Tibial artery (tissue), 4 donors: ENCODE results near the gene ANKRD35.

Experiments
- DNase-seq, 2 donors: peaks; one replicate each; pipeline ENCODE4 v3.0.0-alpha.2; 2019
- H3K27ac ChIP-seq, 2 donors: fragments of 200-600 bp; sonication (generic) in 1 of 2; 1 replicate in 1 of 2; 2 replicates in 1 of 2; pipeline ENCODE4 v1.5.1; 2018 to 2019; ENCODE audit warnings: mild to moderate bottlenecking in 1 of 2
- H3K27me3 ChIP-seq, 2 donors: fragments of 200-600 bp; sonication (generic) in 1 of 2; one replicate each; pipeline versions ENCODE4 v1.5.1 to v1.6.0; 2016 to 2019
- H3K36me3 ChIP-seq, 3 donors: fragments of 200-600 bp; sonication (generic) in 2 of 3; one replicate each; pipeline ENCODE4 v1.5.1; 2016 to 2019; ENCODE audit warnings: mild to moderate bottlenecking in 2 of 3
- H3K4me1 ChIP-seq, 4 donors: fragments of 200-600 bp; sonication (generic) in 2 of 4; 1 replicate in 3 of 4; 2 replicates in 1 of 4; pipeline ENCODE4 v1.5.1; 2016 to 2019
- H3K4me3 ChIP-seq, 2 donors: fragments of 200-600 bp; sonication (generic) in 1 of 2; 1 replicate in 1 of 2; 2 replicates in 1 of 2; pipeline ENCODE4 v1.5.1; 2018 to 2019; ENCODE audit warnings: mild to moderate bottlenecking in 2 of 2
- H3K9me3 ChIP-seq, 3 donors: fragments of 200-600 bp; sonication (generic) in 1 of 3; one replicate each; pipeline ENCODE4 v1.5.1; 2016 to 2019
- intact Hi-C: fragments of 100-400 bp; cut with DNase I; formaldehyde crosslinking; loops from one replicate; pipeline ENCODE4 v1.15.0; 2023; ENCODE audit warnings: low total_unique reads
- TF ChIP-seq, protein P1 (sequence below), 2 experiments: fragments of 200-600 bp in 1 of 2; fragments of 450-650 bp in 1 of 2; IDR thresholded peaks; one replicate each; pipeline ENCODE4 v1.5.1; 2017 to 2019; ENCODE audit warnings: antibody characterized with exemption in 2 of 2, mild to moderate bottlenecking in 1 of 2, moderate library complexity in 1 of 2

The ANKRD35 gene

DNA sequence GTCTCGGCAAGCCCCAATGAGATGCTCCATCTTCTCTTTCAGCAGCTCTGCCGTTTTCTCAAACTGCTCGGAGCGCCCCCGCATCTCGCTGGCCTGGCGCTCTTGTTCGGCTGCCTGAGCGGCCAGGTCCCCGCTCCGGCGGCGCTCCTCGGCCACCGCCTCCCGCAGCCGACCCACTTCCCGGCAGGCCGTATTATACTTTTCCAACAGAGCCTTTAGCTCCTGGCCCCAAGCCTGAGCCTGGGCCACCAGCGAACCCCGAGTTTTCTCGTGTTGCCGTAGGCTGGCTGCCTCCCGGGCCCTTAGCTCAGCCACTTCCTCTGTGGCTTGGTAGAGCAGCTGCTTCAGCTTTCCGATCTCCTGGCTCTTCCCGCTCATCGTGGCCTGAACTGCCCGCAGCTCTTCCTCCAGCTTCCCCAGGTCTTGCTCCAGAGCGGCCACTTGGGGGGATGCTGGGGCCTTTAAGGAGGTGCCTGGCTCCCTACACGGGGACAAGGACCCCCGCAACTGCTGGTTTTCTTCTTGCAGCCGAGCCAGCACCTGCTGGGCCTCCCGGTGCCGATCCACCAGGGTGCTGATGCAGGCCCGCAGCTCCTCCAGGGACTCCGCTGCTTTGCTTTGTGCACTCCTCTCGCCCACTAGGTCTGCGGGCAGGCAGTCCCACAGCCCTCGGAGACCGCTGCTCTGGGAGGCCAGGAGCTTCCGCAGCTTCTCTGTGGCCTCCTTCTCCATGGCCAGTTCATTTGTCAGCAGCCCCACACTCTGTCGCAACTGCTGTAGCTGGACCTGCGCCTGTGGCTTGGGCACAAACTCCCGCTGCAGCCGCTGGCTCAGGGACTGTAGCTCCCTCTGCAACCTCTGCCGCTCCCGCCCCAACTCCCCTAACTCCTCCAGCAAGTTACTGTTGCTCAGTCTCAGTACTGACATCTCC, 13.4 kb downstream of the ANKRD35 start:
- intact Hi-C loops, result no loop called here
- H3K9me3 ChIP-seq, result no peaks in the 10 kb centered on the region
- H3K27me3 ChIP-seq, result no peaks in the 10 kb centered on the region
- H3K27ac ChIP-seq, result peak overlapping the region; percentile 82 to 85
- H3K36me3 ChIP-seq, result peaks cover 0 to 7% (median 0%) of the 10 kb centered on the region in 3 donors
- peaks cover 0 to 24% (median 7%) of the 10 kb centered on the region in 4 donors for H3K4me1 ChIP-seq
- peak; percentile 80 to 86 for DNase-seq
- H3K4me3 ChIP-seq, result peak overlapping the region; percentile 56 to 61
- TF ChIP-seq, protein P1, sequence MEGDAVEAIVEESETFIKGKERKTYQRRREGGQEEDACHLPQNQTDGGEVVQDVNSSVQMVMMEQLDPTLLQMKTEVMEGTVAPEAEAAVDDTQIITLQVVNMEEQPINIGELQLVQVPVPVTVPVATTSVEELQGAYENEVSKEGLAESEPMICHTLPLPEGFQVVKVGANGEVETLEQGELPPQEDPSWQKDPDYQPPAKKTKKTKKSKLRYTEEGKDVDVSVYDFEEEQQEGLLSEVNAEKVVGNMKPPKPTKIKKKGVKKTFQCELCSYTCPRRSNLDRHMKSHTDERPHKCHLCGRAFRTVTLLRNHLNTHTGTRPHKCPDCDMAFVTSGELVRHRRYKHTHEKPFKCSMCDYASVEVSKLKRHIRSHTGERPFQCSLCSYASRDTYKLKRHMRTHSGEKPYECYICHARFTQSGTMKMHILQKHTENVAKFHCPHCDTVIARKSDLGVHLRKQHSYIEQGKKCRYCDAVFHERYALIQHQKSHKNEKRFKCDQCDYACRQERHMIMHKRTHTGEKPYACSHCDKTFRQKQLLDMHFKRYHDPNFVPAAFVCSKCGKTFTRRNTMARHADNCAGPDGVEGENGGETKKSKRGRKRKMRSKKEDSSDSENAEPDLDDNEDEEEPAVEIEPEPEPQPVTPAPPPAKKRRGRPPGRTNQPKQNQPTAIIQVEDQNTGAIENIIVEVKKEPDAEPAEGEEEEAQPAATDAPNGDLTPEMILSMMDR (IDR thresholded peaks at IDR 0.05), result no peak

DNA sequence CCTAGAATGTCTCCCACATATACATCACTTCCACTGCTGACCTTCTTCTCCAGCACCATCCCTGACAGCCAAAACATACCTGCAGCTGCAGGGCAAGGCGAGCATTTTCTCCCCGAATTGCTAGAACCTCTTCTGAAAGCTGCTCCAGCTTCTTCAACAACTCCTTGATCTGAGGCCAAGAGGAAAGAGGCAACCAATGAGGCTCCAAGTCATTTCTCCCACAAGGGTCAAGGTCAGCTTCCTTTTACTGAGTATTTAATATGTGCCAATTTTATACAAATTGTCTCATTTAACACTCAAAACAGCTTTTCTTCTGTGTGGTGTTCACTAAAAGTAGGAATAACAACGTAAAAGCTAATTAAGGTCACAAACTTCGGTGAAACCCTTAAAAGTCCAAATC, 17.4 kb downstream of the ANKRD35 start:
- peak in 1 of 2 donors; percentile 24 for DNase-seq
- intact Hi-C loops, result no loop called here
- Histone ChIP-seq H3K4me3 (no peak overlapping the region), H3K9me3 (no peaks in the 10 kb centered on the region), H3K36me3 (peaks cover 0 to 32% (median 6%) of the 10 kb centered on the region in 3 donors), H3K4me1 (peaks cover 0 to 24% (median 6%) of the 10 kb centered on the region in 4 donors), H3K27me3 (no peaks in the 10 kb centered on the region), H3K27ac (no peak overlapping the region)
- TF ChIP-seq, protein P1 (IDR thresholded peaks at IDR 0.05), result no peak

DNA sequence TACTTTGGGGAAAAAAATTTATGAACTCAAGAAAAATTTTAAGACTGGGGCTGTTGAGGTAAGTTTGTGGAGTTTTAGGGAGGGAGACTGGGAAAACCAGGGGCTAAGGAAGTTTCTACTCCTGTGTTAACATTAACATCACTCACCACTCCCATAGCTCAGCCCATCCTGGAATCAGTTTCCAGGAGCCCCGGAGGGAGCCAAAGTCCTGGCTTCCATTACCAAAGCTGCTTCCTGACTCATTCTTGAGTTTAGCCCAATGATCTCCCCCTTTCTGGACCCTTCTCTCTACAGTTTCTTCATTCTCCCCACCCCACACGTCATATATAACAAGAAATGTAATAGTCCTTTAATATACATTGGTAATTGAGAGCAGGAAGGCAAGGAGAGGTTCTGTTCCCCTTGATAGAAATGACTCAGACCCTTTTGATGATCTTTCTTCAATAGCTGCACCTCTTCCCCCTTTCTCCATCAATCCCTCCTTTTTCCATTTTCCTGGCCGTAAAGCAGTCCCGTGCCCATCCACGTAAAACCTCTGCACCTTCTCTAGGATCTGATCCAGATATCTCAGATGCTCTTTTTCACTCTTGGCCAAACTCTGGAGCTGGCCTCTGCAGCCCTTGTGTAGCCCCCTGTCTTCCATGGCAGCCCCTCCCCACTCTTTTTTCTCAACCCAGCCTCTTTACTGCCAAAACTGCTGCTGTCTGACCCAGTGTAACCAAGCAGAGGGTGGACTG, 22.2 kb downstream of the ANKRD35 start:
- TF ChIP-seq, protein P1 (IDR thresholded peaks at IDR 0.05), result no peak
- DNase-seq, result peak in 1 of 2 donors; percentile 29
- Histone ChIP-seq H3K36me3 (peaks cover 0 to 32% (median 6%) of the 10 kb centered on the region in 3 donors), H3K27ac (no peak overlapping the region), H3K4me3 (no peak overlapping the region), H3K27me3 (no peaks in the 10 kb centered on the region), H3K9me3 (no peaks in the 10 kb centered on the region), H3K4me1 (peaks cover 0 to 6% (median 4%) of the 10 kb centered on the region in 4 donors)
- intact Hi-C loops, result no loop called here

DNA sequence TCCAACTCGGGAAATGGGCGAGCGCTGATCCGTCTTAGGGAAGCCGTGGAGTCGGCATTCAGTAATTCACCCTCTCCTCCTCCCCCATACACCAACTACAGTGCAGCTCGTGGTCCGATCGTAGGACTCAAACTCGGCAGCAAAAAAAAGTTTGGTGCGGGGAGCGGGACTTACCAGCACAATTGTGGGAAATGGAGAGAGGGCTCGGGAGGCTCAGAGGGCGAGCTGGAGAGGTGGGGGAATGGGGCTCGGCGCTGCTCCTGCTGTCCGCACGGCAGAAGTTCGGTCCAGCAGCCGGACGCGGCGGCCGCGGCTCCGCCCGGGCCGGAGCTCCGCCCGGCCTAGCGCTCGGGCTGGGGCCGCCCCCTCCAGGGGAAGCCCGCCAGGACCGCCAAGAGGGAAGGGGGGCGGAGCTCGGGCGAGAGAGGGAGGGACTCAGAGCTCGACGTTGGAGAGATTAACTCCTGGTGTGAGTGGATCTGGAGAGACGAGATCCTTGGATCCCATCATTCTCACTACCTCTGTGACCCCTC, 26.1 kb downstream of the ANKRD35 start:
- peak; percentile 93 to 96 for DNase-seq

More for the DNA sequence above, 26.1 kb downstream of the ANKRD35 start:
- intact Hi-C loops, result no loop called here
- TF ChIP-seq, protein P1 (IDR thresholded peaks at IDR 0.05), result peak; percentile 18 to 42
- H3K27me3 ChIP-seq, result no peaks in the 10 kb centered on the region
- H3K4me1 ChIP-seq, result peaks cover 0 to 22% (median 15%) of the 10 kb centered on the region in 4 donors
- H3K27ac ChIP-seq, result peak overlapping the region; percentile 89 to 95
- peak overlapping the region; percentile 63 to 87 for H3K4me3 ChIP-seq
- H3K9me3 ChIP-seq, result no peaks in the 10 kb centered on the region
- H3K36me3 ChIP-seq, result peaks cover 19 to 30% (median 22%) of the 10 kb centered on the region in 3 donors
